Right atrium auricular region (tissue), 2 donors: Measurements from ENCODE around the gene KLK4. TPM values are rescaled to one million over a fixed set of nuclear protein-coding genes. Genes with fewer than 3 reads are reported as not detected.

Experiments used
- DNase-seq: peaks from one replicate; pipeline ENCODE4 v3.0.0-alpha.2; 2019; ENCODE audit warnings: low spot score
- H3K27ac ChIP-seq, 2 donors: fragments of 200-600 bp; sonication (generic); 1 replicate in 1 of 2; 2 replicates in 1 of 2; pipeline ENCODE4 v1.5.1; 2016 to 2019
- H3K27me3 ChIP-seq, 2 donors: fragments of 200-600 bp; sonication (generic); one replicate each; pipeline versions ENCODE4 v1.5.1 to v1.6.0; 2017 to 2019
- H3K36me3 ChIP-seq: fragments of 200-600 bp; sonication (generic); one replicate; pipeline ENCODE4 v1.5.1; 2016
- H3K4me1 ChIP-seq, 2 donors: fragments of 200-600 bp; sonication (generic); one replicate each; pipeline versions ENCODE4 v1.5.1 to v1.6.0; 2017 to 2019
- H3K4me3 ChIP-seq, 2 donors: fragments of 200-600 bp; sonication (generic); 1 replicate in 1 of 2; 2 replicates in 1 of 2; pipeline ENCODE4 v1.5.1; 2017 to 2019; ENCODE audit warnings: mild to moderate bottlenecking in 1 of 2, moderate library complexity in 1 of 2
- H3K9me3 ChIP-seq, 2 donors: fragments of 200-600 bp; sonication (generic); one replicate each; pipeline ENCODE4 v1.5.1; 2019
- total RNA-seq, 2 donors: library from RNA; depleted of rRNA; stranded (reverse); fragments of >200 nt; gene quantifications; one replicate each; pipeline ENCODE4 v1.1.0, GENCODE V29; 2016
- TF ChIP-seq, protein P1 (sequence below), 2 donors: fragments of 200-600 bp; sonication (generic); IDR thresholded peaks; one replicate each; pipeline ENCODE4 v1.5.1; 2019; ENCODE audit warnings: antibody characterized with exemption in 2 of 2

KLK4 gene
- total RNA-seq, 2 donors from 2014 or later = not detected

DNA sequence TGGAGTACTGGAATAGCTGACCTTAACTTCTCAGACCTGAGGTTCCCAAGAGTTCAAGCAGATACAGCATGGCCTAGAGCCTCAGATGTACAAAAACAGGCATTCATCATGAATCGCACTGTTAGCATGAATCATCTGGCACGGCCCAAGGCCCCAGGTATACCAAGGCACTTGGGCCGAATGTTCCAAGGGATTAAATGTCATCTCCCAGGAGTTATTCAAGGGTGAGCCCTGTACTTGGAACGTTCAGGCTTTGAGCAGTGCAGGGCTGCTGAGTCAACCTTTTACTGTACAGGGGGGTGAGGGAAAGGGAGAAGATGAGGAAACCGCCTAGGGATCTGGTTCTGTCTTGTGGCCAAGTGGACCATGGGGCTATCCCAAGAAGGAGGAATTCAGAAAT lies 50.2 kb downstream of the KLK4 start:
- Histone ChIP-seq H3K36me3 (no peaks in the 10 kb centered on the region), H3K27me3 (no peaks in the 10 kb centered on the region), H3K27ac (no peak overlapping the region), H3K9me3 (no peaks in the 10 kb centered on the region), H3K4me1 (no peaks in the 10 kb centered on the region), H3K4me3 (no peak overlapping the region)
- DNase-seq = no peak
- TF ChIP-seq, protein P1, sequence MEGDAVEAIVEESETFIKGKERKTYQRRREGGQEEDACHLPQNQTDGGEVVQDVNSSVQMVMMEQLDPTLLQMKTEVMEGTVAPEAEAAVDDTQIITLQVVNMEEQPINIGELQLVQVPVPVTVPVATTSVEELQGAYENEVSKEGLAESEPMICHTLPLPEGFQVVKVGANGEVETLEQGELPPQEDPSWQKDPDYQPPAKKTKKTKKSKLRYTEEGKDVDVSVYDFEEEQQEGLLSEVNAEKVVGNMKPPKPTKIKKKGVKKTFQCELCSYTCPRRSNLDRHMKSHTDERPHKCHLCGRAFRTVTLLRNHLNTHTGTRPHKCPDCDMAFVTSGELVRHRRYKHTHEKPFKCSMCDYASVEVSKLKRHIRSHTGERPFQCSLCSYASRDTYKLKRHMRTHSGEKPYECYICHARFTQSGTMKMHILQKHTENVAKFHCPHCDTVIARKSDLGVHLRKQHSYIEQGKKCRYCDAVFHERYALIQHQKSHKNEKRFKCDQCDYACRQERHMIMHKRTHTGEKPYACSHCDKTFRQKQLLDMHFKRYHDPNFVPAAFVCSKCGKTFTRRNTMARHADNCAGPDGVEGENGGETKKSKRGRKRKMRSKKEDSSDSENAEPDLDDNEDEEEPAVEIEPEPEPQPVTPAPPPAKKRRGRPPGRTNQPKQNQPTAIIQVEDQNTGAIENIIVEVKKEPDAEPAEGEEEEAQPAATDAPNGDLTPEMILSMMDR (IDR thresholded peaks at IDR 0.05) = no peak

DNA sequence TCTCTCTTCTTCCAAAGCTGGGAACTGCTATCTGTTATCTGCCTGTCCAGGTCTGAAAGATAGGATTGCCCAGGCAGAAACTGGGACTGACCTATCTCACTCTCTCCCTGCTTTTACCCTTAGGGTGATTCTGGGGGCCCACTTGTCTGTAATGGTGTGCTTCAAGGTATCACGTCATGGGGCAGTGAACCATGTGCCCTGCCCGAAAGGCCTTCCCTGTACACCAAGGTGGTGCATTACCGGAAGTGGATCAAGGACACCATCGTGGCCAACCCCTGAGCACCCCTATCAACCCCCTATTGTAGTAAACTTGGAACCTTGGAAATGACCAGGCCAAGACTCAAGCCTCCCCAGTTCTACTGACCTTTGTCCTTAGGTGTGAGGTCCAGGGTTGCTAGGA lies 51.3 kb downstream of the KLK4 start:
- TF ChIP-seq, protein P1 (IDR thresholded peaks at IDR 0.05) = no peak
- no peaks in the 10 kb centered on the region for H3K4me1 ChIP-seq
- no peaks in the 10 kb centered on the region for H3K27me3 ChIP-seq
- no peak overlapping the region for H3K4me3 ChIP-seq
- H3K9me3 ChIP-seq = no peaks in the 10 kb centered on the region
- no peak for DNase-seq
- H3K36me3 ChIP-seq = no peaks in the 10 kb centered on the region
- H3K27ac ChIP-seq = no peak overlapping the region

DNA sequence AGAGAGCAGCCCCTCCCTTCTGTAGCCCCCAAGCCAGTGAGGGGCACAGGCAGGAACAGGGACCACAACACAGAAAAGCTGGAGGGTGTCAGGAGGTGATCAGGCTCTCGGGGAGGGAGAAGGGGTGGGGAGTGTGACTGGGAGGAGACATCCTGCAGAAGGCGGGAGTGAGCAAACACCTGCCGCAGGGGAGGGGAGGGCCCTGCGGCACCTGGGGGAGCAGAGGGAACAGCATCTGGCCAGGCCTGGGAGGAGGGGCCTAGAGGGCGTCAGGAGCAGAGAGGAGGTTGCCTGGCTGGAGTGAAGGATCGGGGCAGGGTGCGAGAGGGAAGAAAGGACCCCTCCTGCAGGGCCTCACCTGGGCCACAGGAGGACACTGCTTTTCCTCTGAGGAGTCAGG lies 52.3 kb downstream of the KLK4 start:
- H3K9me3 ChIP-seq = no peaks in the 10 kb centered on the region
- no peaks in the 10 kb centered on the region for H3K4me1 ChIP-seq
- no peak overlapping the region for H3K4me3 ChIP-seq
- no peaks in the 10 kb centered on the region for H3K27me3 ChIP-seq
- H3K36me3 ChIP-seq = no peaks in the 10 kb centered on the region
- TF ChIP-seq, protein P1 (IDR thresholded peaks at IDR 0.05) = no peak
- no peak for DNase-seq
- H3K27ac ChIP-seq = no peak overlapping the region

DNA sequence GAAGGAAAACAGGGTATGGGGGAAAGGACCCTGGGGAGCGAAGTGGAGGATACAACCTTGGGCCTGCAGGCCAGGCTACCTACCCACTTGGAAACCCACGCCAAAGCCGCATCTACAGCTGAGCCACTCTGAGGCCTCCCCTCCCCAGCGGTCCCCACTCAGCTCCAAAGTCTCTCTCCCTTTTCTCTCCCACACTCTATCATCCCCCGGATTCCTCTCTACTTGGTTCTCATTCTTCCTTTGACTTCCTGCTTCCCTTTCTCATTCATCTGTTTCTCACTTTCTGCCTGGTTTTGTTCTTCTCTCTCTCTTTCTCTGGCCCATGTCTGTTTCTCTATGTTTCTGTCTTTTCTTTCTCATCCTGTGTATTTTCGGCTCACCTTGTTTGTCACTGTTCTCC lies 53.8 kb downstream of the KLK4 start:
- Histone ChIP-seq H3K9me3 (no peaks in the 10 kb centered on the region), H3K4me3 (no peak overlapping the region), H3K4me1 (no peaks in the 10 kb centered on the region), H3K27me3 (no peaks in the 10 kb centered on the region), H3K36me3 (no peaks in the 10 kb centered on the region), H3K27ac (no peak overlapping the region)
- TF ChIP-seq, protein P1 (IDR thresholded peaks at IDR 0.05) = no peak
- no peak for DNase-seq

Other genes starting within 250 kb of the KLK4 start
- 1 to 10 TPM in 1 of 2 donors, under 1 TPM in 1; 0.56 to 1.8 TPM for gene SHANK1, start 191.6 kb downstream of the KLK4 start, total RNA-seq
- gene CLEC11A, start 188.0 kb downstream of the KLK4 start, total RNA-seq = 10 to 100 TPM; 10.3 to 13.8 TPM
- gene GPR32, start 140.9 kb downstream of the KLK4 start, total RNA-seq = not detected
- gene ACP4, start 121.0 kb downstream of the KLK4 start, total RNA-seq = not detected
- under 1 TPM in 1 of 2 donors, not detected in 1; 0.51 TPM for gene KLK1, start 87.6 kb downstream of the KLK4 start, total RNA-seq
- gene KLK15, start 77.8 kb downstream of the KLK4 start, total RNA-seq = not detected
- gene KLK3, start 56.5 kb downstream of the KLK4 start, total RNA-seq = not detected
- gene KLK2, start 38.0 kb downstream of the KLK4 start, total RNA-seq = not detected
- 1 to 10 TPM; 2.6 to 3.1 TPM for gene KLK5, start 41.6 kb upstream of the KLK4 start, total RNA-seq
- not detected for gene KLK6, start 58.2 kb upstream of the KLK4 start, total RNA-seq
- gene KLK7, start 72.5 kb upstream of the KLK4 start, total RNA-seq = 1 to 10 TPM; 1.5 to 1.6 TPM
- gene KLK8, start 90.2 kb upstream of the KLK4 start, total RNA-seq = 1 to 10 TPM in 1 of 2 donors, not detected in 1; 2.9 TPM
- gene KLK10, start 108.3 kb upstream of the KLK4 start, total RNA-seq = 1 to 10 TPM in 1 of 2 donors, not detected in 1; 4.5 TPM
- gene KLK11, start 115.2 kb upstream of the KLK4 start, total RNA-seq = 10 to 100 TPM; 12.5 to 24.4 TPM
- gene KLK12, start 123.6 kb upstream of the KLK4 start, total RNA-seq = not detected
- gene KLK13, start 153.7 kb upstream of the KLK4 start, total RNA-seq = not detected
- gene KLK14, start 171.5 kb upstream of the KLK4 start, total RNA-seq = under 1 TPM in 1 of 2 donors, not detected in 1; 0.35 TPM
- gene CTU1, start 197.0 kb upstream of the KLK4 start, total RNA-seq = 1 to 10 TPM; 4.8 to 7.7 TPM
- gene SIGLEC9, start 213.5 kb upstream of the KLK4 start, total RNA-seq = 1 to 10 TPM; 1.5 to 7.4 TPM
- gene SIGLEC7, start 230.9 kb upstream of the KLK4 start, total RNA-seq = 1 to 10 TPM in 1 of 2 donors, under 1 TPM in 1; 0.26 to 1.7 TPM